Right lobe of liver (tissue), 6 donors: Measurements from ENCODE around the gene TLCD3B. TPM values are rescaled to one million over a fixed set of nuclear protein-coding genes. Genes with fewer than 3 reads are reported as not detected.

Experiments
- ATAC-seq, 4 donors: fragments of 200-7000 bp; cut with Tn5 transposase; one replicate each; pipeline ENCODE4 v1.9.1; 2020; ENCODE audit warnings: mild to moderate bottlenecking in 4 of 4, moderate library complexity in 4 of 4
- DNase-seq, 3 donors: peaks; one replicate each; pipeline ENCODE4 v3.0.0-alpha.2; 2020
- H3K27ac ChIP-seq, 3 donors: fragments of 200-600 bp; one replicate each; pipeline ENCODE4 v1.8.0; 2022
- H3K27me3 ChIP-seq, 2 donors: fragments of 200-600 bp; one replicate each; pipeline ENCODE4 v1.8.0; 2022
- H3K36me3 ChIP-seq, 4 donors: fragments of 200-600 bp; sonication (generic) in 1 of 4; one replicate each; pipeline versions ENCODE4 v1.5.1 to v1.8.0; 2017 to 2022; ENCODE audit warnings: control low read depth in 1 of 4
- H3K4me1 ChIP-seq, 4 donors: fragments of 200-600 bp; sonication (generic) in 1 of 4; one replicate each; pipeline versions ENCODE4 v1.5.1 to v1.8.0; 2017 to 2022; ENCODE audit warnings: control low read depth in 1 of 4
- H3K4me3 ChIP-seq, 3 donors: fragments of 200-600 bp; one replicate each; pipeline ENCODE4 v1.8.0; 2022
- H3K9me3 ChIP-seq, 4 donors: fragments of 200-600 bp; sonication (generic) in 1 of 4; one replicate each; pipeline versions ENCODE4 v1.5.1 to v1.8.0; 2017 to 2022; ENCODE audit warnings: control low read depth in 1 of 4
- POLR2A ChIP-seq: fragments of 450-650 bp; IDR thresholded peaks from one replicate; pipeline ENCODE4 v1.6.1; 2017; ENCODE audit warnings: antibody characterized with exemption, mild to moderate bottlenecking
- WGBS: methylation state at CpG from one replicate; pipeline ENCODE4 v1.1.6; 2018; ENCODE audit warnings: low coverage, low lambda C conversion rate; ENCODE audit not compliant: insufficient coverage; ENCODE audit errors: missing lambda C conversion rate; 5-methylcytosine and 5-hydroxymethylcytosine counted together
- intact Hi-C, 2 donors: fragments of 100-400 bp; cut with DNase I; formaldehyde crosslinking; loops; one replicate each; pipeline versions ENCODE4 v1.11.2 to v1.14.1; 2022
- total RNA-seq, 6 experiments: library from RNA; depleted of rRNA in 2 of 6; stranded (reverse); fragments of >200 nt in 2 of 6; fragmentation: NEBNext Ultra II Directional in 3 of 6; extraction: Animal tissue kit (Norgen Biotek cat#: 25700) in 3 of 6; gene quantifications; one replicate each; pipeline versions ENCODE4 v1.1.0 to v1.2.4, GENCODE V29; 2016 to 2023
- TF ChIP-seq, protein P1 (sequence below), 4 donors: fragments of 200-600 bp in 3 of 4; fragments of 450-650 bp in 1 of 4; IDR thresholded peaks; one replicate each; pipeline versions ENCODE4 v1.5.1 to v1.8.0; 2016 to 2022; ENCODE audit warnings: antibody characterized with exemption in 4 of 4, mild to moderate bottlenecking in 2 of 4
- donor health status: DM: no; HTN: yes; CAD: no.
- donor health status: DM: no; HTN: no; CAD: no.
- donor health status: DM: no; HTN: no; CAD: no.
- donor health status: DM: no; HTN: yes; CAD: no.
- donor health status: DM: no; HTN: yes; CAD: no.

The TLCD3B gene
- total RNA-seq, 6 experiments from 2014 or later, result not detected

DNA sequence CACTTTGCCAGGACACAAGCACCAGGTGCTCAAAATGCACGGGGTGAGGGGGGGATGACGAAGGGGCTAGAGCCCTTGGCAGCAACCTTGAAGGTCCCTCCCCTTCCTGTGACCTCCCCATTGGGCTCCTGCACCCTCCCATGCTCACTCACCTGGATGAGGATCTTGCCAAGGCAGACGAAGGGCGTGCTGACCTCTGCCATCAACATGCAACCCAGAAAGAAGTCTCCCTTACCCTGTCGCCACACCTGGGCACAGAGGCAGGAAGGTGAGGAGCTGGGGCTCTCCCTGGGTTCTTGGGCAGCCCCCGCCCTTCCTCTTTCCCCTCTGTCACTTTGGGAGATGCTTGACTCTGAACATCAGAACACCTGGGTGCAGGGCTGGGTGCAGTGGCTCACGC, 5.5 kb downstream of the TLCD3B start:
- H3K27me3 ChIP-seq, result no peaks in the 10 kb centered on the region
- peaks cover 0 to 9% (median 0%) of the 10 kb centered on the region in 4 donors for H3K4me1 ChIP-seq
- H3K27ac ChIP-seq, result no peak overlapping the region
- no peak for TF ChIP-seq POLR2A
- TF ChIP-seq, protein P1, sequence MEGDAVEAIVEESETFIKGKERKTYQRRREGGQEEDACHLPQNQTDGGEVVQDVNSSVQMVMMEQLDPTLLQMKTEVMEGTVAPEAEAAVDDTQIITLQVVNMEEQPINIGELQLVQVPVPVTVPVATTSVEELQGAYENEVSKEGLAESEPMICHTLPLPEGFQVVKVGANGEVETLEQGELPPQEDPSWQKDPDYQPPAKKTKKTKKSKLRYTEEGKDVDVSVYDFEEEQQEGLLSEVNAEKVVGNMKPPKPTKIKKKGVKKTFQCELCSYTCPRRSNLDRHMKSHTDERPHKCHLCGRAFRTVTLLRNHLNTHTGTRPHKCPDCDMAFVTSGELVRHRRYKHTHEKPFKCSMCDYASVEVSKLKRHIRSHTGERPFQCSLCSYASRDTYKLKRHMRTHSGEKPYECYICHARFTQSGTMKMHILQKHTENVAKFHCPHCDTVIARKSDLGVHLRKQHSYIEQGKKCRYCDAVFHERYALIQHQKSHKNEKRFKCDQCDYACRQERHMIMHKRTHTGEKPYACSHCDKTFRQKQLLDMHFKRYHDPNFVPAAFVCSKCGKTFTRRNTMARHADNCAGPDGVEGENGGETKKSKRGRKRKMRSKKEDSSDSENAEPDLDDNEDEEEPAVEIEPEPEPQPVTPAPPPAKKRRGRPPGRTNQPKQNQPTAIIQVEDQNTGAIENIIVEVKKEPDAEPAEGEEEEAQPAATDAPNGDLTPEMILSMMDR (IDR thresholded peaks at IDR 0.05), result no peak
- H3K36me3 ChIP-seq, result no peaks in the 10 kb centered on the region
- H3K9me3 ChIP-seq, result no peaks in the 10 kb centered on the region
- H3K4me3 ChIP-seq, result no peak overlapping the region
- 39% methylated on average over 2 of the region's 7 CpGs for WGBS
- intact Hi-C loops, result loop anchor here in 1 of 2 donors (10.0 kb wide), 2 partner anchors 151 to 331 kb away; no protein-coding TSS in a partner anchor
- ATAC-seq (no peak), DNase-seq (no peak)

DNA sequence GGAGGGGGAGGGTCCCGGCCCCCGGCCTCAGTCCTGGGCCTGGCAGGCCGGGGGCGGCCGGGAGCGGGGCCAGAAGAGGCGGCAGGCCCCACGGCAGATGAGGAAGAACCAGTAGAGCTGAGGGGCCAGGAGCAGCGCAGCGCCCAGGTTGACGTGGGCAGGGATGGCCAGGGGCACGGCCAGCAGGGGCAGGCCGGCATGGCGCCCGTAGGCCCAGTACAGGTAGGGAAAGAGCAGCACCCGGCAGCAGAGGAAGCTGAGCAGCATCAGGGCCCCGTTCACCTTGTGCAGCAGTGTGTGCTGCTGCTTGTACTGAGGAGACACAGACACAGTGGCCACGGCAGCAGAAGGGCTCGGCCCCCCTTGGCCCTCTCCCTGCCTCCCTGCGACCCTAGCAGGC, 5.9 kb downstream of the TLCD3B start:
- H3K27me3 ChIP-seq, result no peaks in the 10 kb centered on the region
- H3K9me3 ChIP-seq, result no peaks in the 10 kb centered on the region
- H3K36me3 ChIP-seq, result no peaks in the 10 kb centered on the region
- DNase-seq (no peak), ATAC-seq (no peak)
- no peak overlapping the region for H3K27ac ChIP-seq
- no peak for TF ChIP-seq POLR2A
- TF ChIP-seq, protein P1 (IDR thresholded peaks at IDR 0.05), result no peak
- WGBS, result no CpG with 5 or more reads among the region's 20 CpGs
- intact Hi-C loops, result loop anchor here in 1 of 2 donors (10.0 kb wide), 2 partner anchors 150 to 330 kb away; no protein-coding TSS in a partner anchor
- H3K4me1 ChIP-seq, result peaks cover 0 to 9% (median 0%) of the 10 kb centered on the region in 4 donors
- H3K4me3 ChIP-seq, result no peak overlapping the region

DNA sequence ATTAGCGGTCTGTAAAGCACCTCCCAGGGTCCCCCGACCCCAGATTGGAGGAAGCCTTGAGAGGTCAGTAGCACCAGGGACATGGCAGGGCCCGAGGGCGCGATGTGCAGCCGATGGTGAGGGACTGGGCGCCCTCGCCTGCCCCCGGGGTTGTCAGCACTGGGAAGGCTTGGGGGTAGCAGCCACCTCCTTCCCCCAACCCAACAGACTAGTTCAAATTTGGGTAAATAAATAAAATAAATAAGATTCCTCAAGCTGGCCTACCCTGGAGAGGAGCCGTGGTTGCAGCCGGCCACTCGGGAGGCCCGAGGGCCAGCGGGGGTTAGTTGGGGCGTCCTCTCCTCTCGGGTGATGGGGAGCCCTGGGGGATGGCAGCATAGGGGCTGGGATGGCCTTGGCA, 6.6 kb downstream of the TLCD3B start:
- H3K27me3 ChIP-seq, result no peaks in the 10 kb centered on the region

DNA sequence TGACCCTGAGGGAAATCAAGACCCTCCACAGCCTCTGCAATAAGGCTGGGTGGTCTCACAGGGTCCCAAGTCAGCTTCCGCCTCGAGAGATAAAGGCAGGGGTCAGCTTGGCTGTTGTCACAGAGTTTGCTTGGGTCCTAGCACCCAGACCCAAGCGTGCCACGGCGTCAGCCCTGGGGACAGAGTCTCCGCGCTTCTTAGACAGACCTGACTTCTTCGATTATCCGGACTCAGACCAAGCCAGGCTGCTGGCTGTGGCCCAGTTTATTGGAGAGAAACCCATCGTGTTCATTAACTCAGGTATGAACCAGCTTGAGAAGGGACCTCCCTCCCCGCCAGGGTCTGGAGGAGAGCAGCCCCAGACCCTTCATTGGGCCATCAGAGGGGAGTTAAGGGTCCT, 7.5 kb downstream of the TLCD3B start:
- TF ChIP-seq, protein P1 (IDR thresholded peaks at IDR 0.05), result no peak
- no peak for TF ChIP-seq POLR2A
- ATAC-seq (no peak), DNase-seq (no peak)
- no peaks in the 10 kb centered on the region for H3K36me3 ChIP-seq
- WGBS, result no CpG with 5 or more reads among the region's 11 CpGs
- H3K4me1 ChIP-seq, result peaks cover 0 to 9% (median 0%) of the 10 kb centered on the region in 4 donors
- H3K4me3 ChIP-seq, result no peak overlapping the region
- no peaks in the 10 kb centered on the region for H3K9me3 ChIP-seq
- no peaks in the 10 kb centered on the region for H3K27me3 ChIP-seq
- intact Hi-C loops, result loop anchor here in 1 of 2 donors (10.0 kb wide), 2 partner anchors 149 to 329 kb away; no protein-coding TSS in a partner anchor
- H3K27ac ChIP-seq, result no peak overlapping the region

More for the DNA sequence above, 6.6 kb downstream of the TLCD3B start:
- ATAC-seq (no peak), DNase-seq (no peak)
- Histone ChIP-seq H3K36me3 (no peaks in the 10 kb centered on the region), H3K4me3 (no peak overlapping the region), H3K27ac (no peak overlapping the region), H3K4me1 (peaks cover 0 to 9% (median 0%) of the 10 kb centered on the region in 4 donors), H3K9me3 (no peaks in the 10 kb centered on the region)
- intact Hi-C loops, result loop anchor here in 1 of 2 donors (10.0 kb wide), 2 partner anchors 150 to 330 kb away; no protein-coding TSS in a partner anchor
- WGBS, result 40% methylated on average over 2 of the region's 16 CpGs
- TF ChIP-seq POLR2A, result no peak
- TF ChIP-seq, protein P1 (IDR thresholded peaks at IDR 0.05), result no peak
